HS-27A (cell line): Measurements from ENCODE around the gene COMT.

Experiments used
- DNase-seq: peaks from one replicate; pipeline ENCODE4 v3.0.0-alpha.2; 2012; ENCODE audit warnings: low read depth, missing footprints

Gene COMT

GRCh38 chr22:19970031-19970478 is 28.5 kb downstream of the COMT start:
- DNase-seq = no peak

GRCh38 chr22:19970479-19971275 is 29.1 kb downstream of the COMT start:
- no peak for DNase-seq

- no peak for DNase-seq
Observed at GRCh38 chr22:19971276-19972124, 29.9 kb downstream of the COMT start.

- DNase-seq = no peak
Observed at GRCh38 chr22:19972251-19972650, 30.7 kb downstream of the COMT start.

- no peak for DNase-seq
Observed at GRCh38 chr22:19972652-19973550, 31.3 kb downstream of the COMT start.

- DNase-seq = no peak
Observed at GRCh38 chr22:19973551-19974267, 32.1 kb downstream of the COMT start.

GRCh38 chr22:19974268-19974861 is 32.8 kb downstream of the COMT start:
- no peak for DNase-seq

- no peak for DNase-seq
Observed at GRCh38 chr22:19974935-19975706, 33.5 kb downstream of the COMT start.

- no peak for DNase-seq
Observed at GRCh38 chr22:19975707-19976035, 34.1 kb downstream of the COMT start.

GRCh38 chr22:19976671-19977070 is 35.1 kb downstream of the COMT start:
- no peak for DNase-seq

- no peak for DNase-seq
Observed at GRCh38 chr22:19977296-19978243, 36.0 kb downstream of the COMT start.

GRCh38 chr22:19978748-19979147 is 37.2 kb downstream of the COMT start:
- no peak for DNase-seq

GRCh38 chr22:19979712-19980493 is 38.3 kb downstream of the COMT start:
- no peak for DNase-seq

- no peak for DNase-seq
Observed at GRCh38 chr22:19980766-19981165, 39.2 kb downstream of the COMT start.

GRCh38 chr22:19981171-19981960 is 39.8 kb downstream of the COMT start:
- DNase-seq = no peak

GRCh38 chr22:19981961-19982920 is 40.7 kb downstream of the COMT start:
- no peak for DNase-seq
